Lower lobe of right lung (tissue), 2 donors: ENCODE results near the gene CHMP1A. TPM values are rescaled to one million over a fixed set of nuclear protein-coding genes. Genes with fewer than 3 reads are reported as not detected.
A peak's percentile ranks its signal among the peaks of the same experiment; 100 is the strongest.

Source experiments
- ATAC-seq, 2 donors: fragments of 200-7000 bp; cut with Tn5 transposase; one replicate each; pipeline ENCODE4 v1.9.1; 2020 to 2022; ENCODE audit warnings: mild to moderate bottlenecking in 2 of 2, moderate library complexity in 2 of 2
- DNase-seq: peaks from one replicate; pipeline ENCODE4 v3.0.0-alpha.2; 2020
- H3K27ac ChIP-seq: fragments of 200-600 bp; one replicate; pipeline ENCODE4 v1.8.0; 2022
- H3K27me3 ChIP-seq: fragments of 200-600 bp; one replicate; pipeline ENCODE4 v1.8.0; 2022; ENCODE audit warnings: low read depth
- H3K36me3 ChIP-seq: fragments of 200-600 bp; one replicate; pipeline ENCODE4 v1.8.0; 2022; ENCODE audit warnings: mild to moderate bottlenecking
- H3K4me1 ChIP-seq: fragments of 200-600 bp; one replicate; pipeline ENCODE4 v1.8.0; 2022
- H3K4me3 ChIP-seq: fragments of 200-600 bp; one replicate; pipeline ENCODE4 v1.8.0; 2022; ENCODE audit warnings: mild to moderate bottlenecking
- H3K9me3 ChIP-seq: fragments of 200-600 bp; one replicate; pipeline ENCODE4 v1.8.0; 2022
- CTCF ChIP-seq: fragments of 200-600 bp; IDR thresholded peaks from one replicate; pipeline ENCODE4 v1.8.0; 2022; ENCODE audit warnings: antibody characterized with exemption, mild to moderate bottlenecking
- intact Hi-C: fragments of 100-400 bp; cut with DNase I; formaldehyde crosslinking; loops from one replicate; pipeline ENCODE4 v1.11.0; 2022
- total RNA-seq: library from RNA; stranded (reverse); fragmentation: NEBNext Ultra II Directional; extraction: Animal tissue kit (Norgen Biotek cat#: 25700); gene quantifications from one replicate; pipeline ENCODE4 v1.2.1, GENCODE V29; 2021
- donor health status: DM: no; HTN: yes; CAD: no; lungs with severe emphysema.

Gene CHMP1A
- total RNA-seq, 1 donor from 2014 or later, result 70.4 TPM

- intact Hi-C loops, result no loop called here
- no peak for ATAC-seq
- Histone ChIP-seq H3K36me3 (peaks cover 39% of the 10 kb centered on the region), H3K9me3 (no peaks in the 10 kb centered on the region), H3K4me3 (no peak overlapping the region), H3K27me3 (no peaks in the 10 kb centered on the region), H3K4me1 (peaks cover 11% of the 10 kb centered on the region), H3K27ac (no peak overlapping the region)
- peak; percentile 28 for DNase-seq
- TF ChIP-seq CTCF, result no peak
Observed at GRCh38 chr16:89689142-89689541, 31.6 kb upstream of the CHMP1A start.

- Histone ChIP-seq H3K36me3 (peaks cover 32% of the 10 kb centered on the region), H3K27me3 (no peaks in the 10 kb centered on the region), H3K9me3 (no peaks in the 10 kb centered on the region), H3K4me1 (peaks cover 11% of the 10 kb centered on the region), H3K4me3 (no peak overlapping the region), H3K27ac (no peak overlapping the region)
- no peak for ATAC-seq
- intact Hi-C loops, result no loop called here
- no peak for TF ChIP-seq CTCF
- DNase-seq, result no peak
Observed at GRCh38 chr16:89688395-89688794, 30.9 kb upstream of the CHMP1A start.

DNA sequence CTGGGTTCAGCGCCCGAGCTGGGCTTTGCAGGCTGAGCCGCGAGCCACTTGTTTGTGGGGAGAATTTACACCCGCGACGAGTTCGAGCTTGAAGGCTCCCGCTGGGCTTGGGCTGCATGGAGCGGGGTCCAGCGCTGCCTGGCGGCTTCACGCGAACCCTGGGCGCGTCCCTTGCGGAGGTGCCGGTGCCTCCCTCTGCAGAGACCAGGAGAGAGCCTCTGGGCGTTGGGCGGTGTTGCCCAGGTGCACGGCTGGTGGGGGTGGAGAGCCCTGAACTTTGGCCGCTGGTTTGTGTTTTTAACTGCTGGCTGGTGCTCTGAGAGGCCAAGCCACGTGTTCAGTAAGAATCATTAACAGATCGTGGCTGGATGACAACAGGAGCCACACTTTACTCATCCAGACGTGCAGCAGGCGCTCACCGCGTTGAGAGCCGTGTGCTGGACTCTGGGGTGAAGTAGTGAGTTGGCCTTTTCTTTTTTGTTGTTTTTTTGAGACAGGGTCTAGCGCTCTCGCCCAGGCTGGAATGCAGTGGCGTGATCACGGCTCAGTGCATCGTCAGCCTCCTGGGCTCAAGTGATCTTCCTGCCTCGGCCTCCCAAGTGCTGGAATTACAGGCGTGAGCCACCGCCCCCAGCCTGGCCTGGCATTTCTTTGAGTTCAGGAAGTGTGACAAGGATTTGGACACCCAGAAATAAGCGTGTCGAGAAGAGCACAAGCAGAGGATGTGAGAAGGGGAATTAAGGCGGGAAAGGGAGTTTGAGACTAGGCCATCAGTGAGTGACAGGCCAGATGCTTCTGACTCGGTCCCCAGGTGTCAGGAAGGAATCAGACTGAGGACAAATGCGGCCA, 29.8 kb upstream of the CHMP1A start:
- Histone ChIP-seq H3K27me3 (no peaks in the 10 kb centered on the region), H3K27ac (peak overlapping the region; percentile 83), H3K4me1 (peaks cover 11% of the 10 kb centered on the region), H3K9me3 (no peaks in the 10 kb centered on the region), H3K4me3 (peak overlapping the region; percentile 98), H3K36me3 (peaks cover 21% of the 10 kb centered on the region)
- intact Hi-C loops, result no loop called here
- ATAC-seq (peak; percentile 57 to 64), DNase-seq (peak; percentile 57)
- no peak for TF ChIP-seq CTCF

- intact Hi-C loops, result no loop called here
- Histone ChIP-seq H3K27me3 (no peaks in the 10 kb centered on the region), H3K4me3 (peak within 1 kb of the TSS; percentile 98), H3K4me1 (peaks cover 11% of the 10 kb centered on the region), H3K9me3 (no peaks in the 10 kb centered on the region), H3K27ac (peak within 1 kb of the TSS; percentile 83), H3K36me3 (peaks cover 14% of the 10 kb centered on the region)
- TF ChIP-seq CTCF, result no peak
- ATAC-seq, result peak; percentile 94 to 97
- peak; percentile 88 for DNase-seq
Observed at GRCh38 chr16:89686520-89687091, 29.1 kb upstream of the CHMP1A start, which contains the start of gene CDK10. Gene CDK10, plus strand, starts transcription at chr16:89686689. Its CDS starts 22 bp downstream, at chr16:89686711.

DNA sequence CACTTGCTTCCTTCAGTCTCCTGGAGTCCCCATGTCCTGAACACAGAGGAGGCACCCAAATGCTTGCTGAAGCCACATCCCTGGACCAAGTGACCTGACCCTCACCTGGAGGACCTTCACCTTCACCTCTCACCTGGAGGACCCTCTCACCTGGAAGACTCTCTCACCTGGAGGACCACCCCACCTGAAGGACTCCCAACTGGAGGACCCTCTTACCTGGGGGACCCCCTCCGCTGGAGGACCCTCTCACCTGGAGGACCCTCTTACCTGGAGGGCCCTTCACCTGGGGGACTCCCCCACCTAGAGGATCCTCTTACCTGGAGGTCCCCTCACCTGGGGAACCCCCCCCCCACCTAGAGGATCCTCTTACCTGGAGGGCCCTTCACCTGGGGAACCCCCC, 28.4 kb upstream of the CHMP1A start:
- no peaks in the 10 kb centered on the region for H3K9me3 ChIP-seq
- DNase-seq (no peak), ATAC-seq (no peak)
- no peak overlapping the region for H3K27ac ChIP-seq
- no peak for TF ChIP-seq CTCF
- peaks cover 9% of the 10 kb centered on the region for H3K36me3 ChIP-seq
- intact Hi-C loops, result no loop called here
- H3K4me3 ChIP-seq, result peak overlapping the region; percentile 98
- no peaks in the 10 kb centered on the region for H3K27me3 ChIP-seq
- peaks cover 11% of the 10 kb centered on the region for H3K4me1 ChIP-seq
